ENCODE measurements around the gene RIGI. TPM values are rescaled to one million over a fixed set of nuclear protein-coding genes. Genes with fewer than 3 reads are reported as not detected.
"Not testable (repeated sequence)": the region's sequence is repeated elsewhere in the genome, so short reads cannot be mapped to it uniquely, and the experiment has no call there.

The RIGI gene
- total RNA-seq, 2 experiments from 2014 or later = 5.4 to 5.6 TPM

DNA sequence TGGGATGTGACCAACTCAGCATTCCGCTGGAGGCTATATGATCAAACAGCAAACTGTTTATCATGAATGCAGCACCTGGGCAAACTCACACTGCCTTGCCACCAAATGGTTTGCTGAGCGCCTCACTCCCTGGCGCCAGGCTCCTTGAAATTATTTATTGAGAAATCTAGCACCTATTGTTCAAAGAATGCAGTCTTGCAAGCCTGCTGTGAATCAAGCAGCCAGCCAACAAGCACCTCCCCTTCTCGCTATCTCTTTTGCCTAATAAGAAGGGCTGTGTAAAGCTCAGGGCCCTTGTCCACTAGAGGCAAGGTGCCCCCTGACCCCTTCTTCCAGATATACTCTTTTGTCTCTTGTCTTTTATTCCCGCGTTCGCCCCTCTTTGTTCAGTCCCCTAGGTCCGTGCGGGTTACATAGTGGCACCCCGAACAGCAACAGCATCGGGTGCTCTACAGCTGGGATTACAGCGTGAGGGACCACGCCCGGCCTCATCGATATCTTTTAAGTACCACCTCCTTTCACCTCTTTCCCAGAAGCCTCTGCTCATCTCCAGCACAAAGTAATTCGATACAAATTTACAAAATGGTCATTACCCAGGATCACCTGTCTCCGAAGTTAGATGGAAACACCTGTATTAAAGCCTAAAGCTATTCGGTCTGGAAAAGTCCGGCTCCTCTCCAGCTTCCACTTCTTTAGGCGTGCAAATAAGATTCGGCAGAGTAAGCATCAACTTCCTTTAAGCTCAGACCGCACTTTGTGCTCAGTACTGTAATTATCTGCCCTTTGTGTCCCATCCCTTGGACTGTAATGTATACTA, 896 bp downstream of the RIGI start:
- H3K4me1 Mint-ChIP-seq (ENCODE audit: low read depth) = peaks cover 49% of the 10 kb centered on the region
- DNase-seq = peak; percentile 45
- TF ChIP-seq, protein P1, sequence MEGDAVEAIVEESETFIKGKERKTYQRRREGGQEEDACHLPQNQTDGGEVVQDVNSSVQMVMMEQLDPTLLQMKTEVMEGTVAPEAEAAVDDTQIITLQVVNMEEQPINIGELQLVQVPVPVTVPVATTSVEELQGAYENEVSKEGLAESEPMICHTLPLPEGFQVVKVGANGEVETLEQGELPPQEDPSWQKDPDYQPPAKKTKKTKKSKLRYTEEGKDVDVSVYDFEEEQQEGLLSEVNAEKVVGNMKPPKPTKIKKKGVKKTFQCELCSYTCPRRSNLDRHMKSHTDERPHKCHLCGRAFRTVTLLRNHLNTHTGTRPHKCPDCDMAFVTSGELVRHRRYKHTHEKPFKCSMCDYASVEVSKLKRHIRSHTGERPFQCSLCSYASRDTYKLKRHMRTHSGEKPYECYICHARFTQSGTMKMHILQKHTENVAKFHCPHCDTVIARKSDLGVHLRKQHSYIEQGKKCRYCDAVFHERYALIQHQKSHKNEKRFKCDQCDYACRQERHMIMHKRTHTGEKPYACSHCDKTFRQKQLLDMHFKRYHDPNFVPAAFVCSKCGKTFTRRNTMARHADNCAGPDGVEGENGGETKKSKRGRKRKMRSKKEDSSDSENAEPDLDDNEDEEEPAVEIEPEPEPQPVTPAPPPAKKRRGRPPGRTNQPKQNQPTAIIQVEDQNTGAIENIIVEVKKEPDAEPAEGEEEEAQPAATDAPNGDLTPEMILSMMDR (IDR thresholded peaks at IDR 0.05) = no peak
- ChIA-PET CTCF (interaction anchor here (0.7 to 3.3 kb wide), 11 partner anchors 9 to 444 kb away, joined by 3 to 44 read pairs (median 13); partner anchors contain the start of genes ACO1 and NDUFB6), POLR2A (interaction anchor here (0.9 to 2.4 kb wide), 5 partner anchors 18 to 499 kb away, joined by 3 to 11 read pairs (median 4); partner anchors contain the start of genes DNAJA1, NDUFB6, SMIM27 and TOPORS)
- H3K9me3 Mint-ChIP-seq = peaks cover 6% of the 10 kb centered on the region
- H3K36me3 Mint-ChIP-seq (ENCODE audit: low read depth) = peaks cover 28% of the 10 kb centered on the region
- H3K27me3 Mint-ChIP-seq = no peaks in the 10 kb centered on the region
- peak overlapping the region; percentile 85 for H3K27ac Mint-ChIP-seq
- peak overlapping the region; percentile 85 for H3K4me3 Mint-ChIP-seq
- ATAC-seq = peak; percentile 47
- intact Hi-C loops (cut with micrococcal nuclease) = loop anchor here (10.0 kb wide), 1 partner anchor 50 kb away; the partner anchor contains the start of gene NDUFB6

DNA sequence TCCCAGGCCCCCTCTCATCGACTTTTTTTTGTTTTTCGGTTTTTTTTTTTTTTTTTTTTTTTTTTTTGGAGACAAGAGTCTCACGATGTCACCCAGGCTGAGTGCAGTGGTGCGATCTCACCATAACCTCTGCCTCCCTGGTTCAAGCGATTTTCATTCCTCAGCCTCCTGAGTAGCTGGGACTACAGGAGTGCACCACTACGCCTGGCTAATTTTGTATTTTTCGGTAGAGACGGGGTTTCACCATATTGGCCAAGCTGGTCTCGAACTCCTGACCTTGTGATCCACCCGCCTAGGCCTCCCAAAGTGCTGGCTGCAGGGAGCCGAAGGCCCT, 1.5 kb downstream of the RIGI start:
- DNase-seq, H3K27ac Mint-ChIP-seq, H3K27me3 Mint-ChIP-seq, ATAC-seq, H3K9me3 Mint-ChIP-seq: not testable (repeated sequence)
- peaks cover 28% of the 10 kb centered on the region for H3K36me3 Mint-ChIP-seq (ENCODE audit: low read depth)
- POLR2A ChIA-PET = interaction anchor here (2.4 kb wide), 1 partner anchor 25 kb away, joined by 11 read pairs; no protein-coding TSS in a partner anchor
- CTCF ChIA-PET = interaction anchor here (2.3 to 3.3 kb wide), 6 partner anchors 21 to 145 kb away, joined by 13 to 44 read pairs (median 18); partner anchors contain the start of genes ACO1 and NDUFB6
- intact Hi-C loops (cut with micrococcal nuclease) = loop anchor here (10.0 kb wide), 1 partner anchor 50 kb away; the partner anchor contains the start of gene NDUFB6
- H3K4me1 Mint-ChIP-seq (ENCODE audit: low read depth) = peaks cover 49% of the 10 kb centered on the region
- peak overlapping the region; percentile 85 for H3K4me3 Mint-ChIP-seq

DNA sequence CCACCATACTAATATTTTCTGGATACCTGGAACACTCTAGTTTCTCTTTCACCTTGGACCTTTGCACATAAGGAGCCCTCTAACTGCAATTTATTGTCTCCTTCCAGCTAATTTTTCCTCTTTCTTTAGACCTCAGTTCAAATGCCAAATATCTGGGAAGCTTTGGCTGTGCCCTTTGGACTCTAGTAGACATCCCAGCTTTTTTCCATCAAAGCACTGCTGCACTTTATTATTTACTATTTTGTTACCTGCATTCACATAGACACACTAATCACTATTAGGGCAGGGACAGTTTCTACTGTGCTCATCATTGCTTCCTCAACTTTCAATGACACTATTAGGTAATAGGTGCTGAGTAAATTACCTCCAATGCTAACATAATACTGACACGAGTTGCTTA, 2.1 kb downstream of the RIGI start:
- H3K27ac Mint-ChIP-seq = no peak overlapping the region
- TF ChIP-seq, protein P1 (IDR thresholded peaks at IDR 0.05) = no peak
- H3K27me3 Mint-ChIP-seq = no peaks in the 10 kb centered on the region
- H3K4me3 Mint-ChIP-seq = no peak overlapping the region
- intact Hi-C loops (cut with micrococcal nuclease) = loop anchor here (10.0 kb wide), 1 partner anchor 51 kb away; the partner anchor contains the start of gene NDUFB6
- ChIA-PET POLR2A (no interaction called here), CTCF (interaction anchor here (3.3 kb wide), 1 partner anchor 145 kb away, joined by 44 read pairs; no protein-coding TSS in a partner anchor)
- peaks cover 6% of the 10 kb centered on the region for H3K9me3 Mint-ChIP-seq
- DNase-seq (no peak), ATAC-seq (no peak)
- H3K4me1 Mint-ChIP-seq (ENCODE audit: low read depth) = peaks cover 49% of the 10 kb centered on the region
- peaks cover 30% of the 10 kb centered on the region for H3K36me3 Mint-ChIP-seq (ENCODE audit: low read depth)

DNA sequence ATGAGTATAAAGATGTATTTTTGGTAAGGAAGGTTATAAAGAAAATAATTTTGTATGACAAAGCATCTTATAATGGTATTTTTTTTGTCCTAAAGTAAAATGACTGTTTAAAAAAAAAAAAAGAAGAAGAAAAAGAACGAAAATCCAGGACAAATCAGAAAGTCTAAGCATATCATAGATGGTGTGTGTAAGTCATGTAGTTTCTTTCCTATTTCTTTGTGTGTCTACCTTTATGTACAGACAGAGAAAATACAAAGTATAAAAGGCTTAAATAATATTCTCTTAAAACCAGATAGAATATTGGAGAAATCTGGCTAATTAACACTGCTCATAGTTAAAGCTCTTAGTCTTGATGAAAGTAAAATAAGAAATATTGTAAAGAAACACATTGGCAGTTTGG, 7.7 kb downstream of the RIGI start:
- TF ChIP-seq, protein P1 (IDR thresholded peaks at IDR 0.05) = no peak
- CTCF ChIA-PET = interaction anchor here (1.2 to 1.4 kb wide), 2 partner anchors 9 to 140 kb away, joined by 3 to 4 read pairs; no protein-coding TSS in a partner anchor
- Mint-ChIP-seq H3K4me3 (no peak overlapping the region), H3K27me3 (no peaks in the 10 kb centered on the region), H3K27ac (no peak overlapping the region), H3K9me3 (peaks cover 13% of the 10 kb centered on the region), H3K4me1 (ENCODE audit: low read depth) (peaks cover 32% of the 10 kb centered on the region), H3K36me3 (ENCODE audit: low read depth) (peaks cover 37% of the 10 kb centered on the region)
- ATAC-seq = no peak
- intact Hi-C loops (cut with micrococcal nuclease) = no loop called here
- no peak for DNase-seq
- POLR2A ChIA-PET = no interaction called here

DNA sequence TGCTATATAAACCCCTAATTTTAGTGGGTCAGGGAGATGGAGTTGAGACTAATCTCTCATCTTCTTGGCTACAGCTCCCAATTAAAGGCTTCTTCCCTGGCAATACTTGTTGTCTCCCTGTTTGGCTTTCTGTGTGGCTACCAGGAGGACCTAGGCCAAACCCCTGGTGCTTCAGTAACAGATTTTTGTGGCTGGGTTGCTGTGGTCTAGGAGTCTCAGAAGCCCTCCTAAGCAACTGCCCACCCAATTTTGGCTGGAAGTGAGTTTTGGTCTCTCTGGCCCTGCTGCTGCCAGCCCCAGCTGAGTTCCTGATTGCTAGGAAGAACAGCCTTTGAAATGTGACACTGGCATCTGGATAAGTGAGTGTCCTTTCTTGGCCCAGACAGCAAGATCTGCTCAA, 9.8 kb downstream of the RIGI start:
- Mint-ChIP-seq H3K4me1 (ENCODE audit: low read depth) (peaks cover 33% of the 10 kb centered on the region), H3K27me3 (no peaks in the 10 kb centered on the region), H3K36me3 (ENCODE audit: low read depth) (peaks cover 21% of the 10 kb centered on the region), H3K9me3 (peaks cover 8% of the 10 kb centered on the region), H3K4me3 (no peak overlapping the region), H3K27ac (no peak overlapping the region)
- TF ChIP-seq, protein P1 (IDR thresholded peaks at IDR 0.05) = no peak
- no peak for DNase-seq
- POLR2A ChIA-PET = interaction anchor here (1.2 kb wide), 1 partner anchor 10 kb away, joined by 4 read pairs; the partner anchor contains the start of gene RIGI
- CTCF ChIA-PET = interaction anchor here (1.0 to 1.4 kb wide), 2 partner anchors 63 to 137 kb away, joined by 3 to 4 read pairs; no protein-coding TSS in a partner anchor
- intact Hi-C loops (cut with micrococcal nuclease) = no loop called here
- no peak for ATAC-seq

Measured in activated CD8-positive, alpha-beta T cell treated with anti-CD3 and anti-CD28 coated beads for 36 hours (primary cell).